Muscle layer of colon (tissue), 2 donors: ENCODE results near the gene CUX1.

ENCODE experiments used
- H3K27ac ChIP-seq: one replicate; pipeline ENCODE4 v1.7.0; 2013; ENCODE audit warnings: low read depth, mild to moderate bottlenecking, low read length, moderate library complexity
- H3K27me3 ChIP-seq, 2 donors: one replicate each; pipeline ENCODE4 v1.7.0; 2013; ENCODE audit warnings: low read length in 2 of 2, mild to moderate bottlenecking in 2 of 2; ENCODE audit not compliant: insufficient read depth in 2 of 2, control insufficient read depth in 1 of 2
- H3K36me3 ChIP-seq: one replicate; pipeline ENCODE4 v1.7.0; 2013; ENCODE audit warnings: mild to moderate bottlenecking, low read length; ENCODE audit not compliant: insufficient read depth
- H3K4me1 ChIP-seq: one replicate; pipeline ENCODE4 v1.7.0; 2013; ENCODE audit warnings: mild to moderate bottlenecking, low read length; ENCODE audit not compliant: insufficient read depth
- H3K4me3 ChIP-seq, 2 donors: one replicate each; pipeline ENCODE4 v1.7.0; 2013; ENCODE audit warnings: low read length in 2 of 2, low read depth in 1 of 2, mild to moderate bottlenecking in 1 of 2, moderate library complexity in 1 of 2
- H3K9ac ChIP-seq: one replicate; pipeline ENCODE4 v1.7.0; 2013; ENCODE audit warnings: low read length
- H3K9me3 ChIP-seq: one replicate; pipeline ENCODE4 v1.7.0; 2013; ENCODE audit warnings: mild to moderate bottlenecking, low read length
- donor health status: abdominal sarcoma.
- donor health status: Adenocarcinoma of cecum.

The CUX1 gene

GRCh38 chr7:102205915-102206314 lies 388.5 kb downstream of the CUX1 start:
- no peaks in the 10 kb centered on the region for H3K27me3 ChIP-seq
- no peak overlapping the region for H3K4me3 ChIP-seq
- no peaks in the 10 kb centered on the region for H3K9me3 ChIP-seq
- H3K9ac ChIP-seq = no peak overlapping the region
- no peaks in the 10 kb centered on the region for H3K4me1 ChIP-seq
- H3K36me3 ChIP-seq = peaks cover 48% of the 10 kb centered on the region
- no peak overlapping the region for H3K27ac ChIP-seq

DNA sequence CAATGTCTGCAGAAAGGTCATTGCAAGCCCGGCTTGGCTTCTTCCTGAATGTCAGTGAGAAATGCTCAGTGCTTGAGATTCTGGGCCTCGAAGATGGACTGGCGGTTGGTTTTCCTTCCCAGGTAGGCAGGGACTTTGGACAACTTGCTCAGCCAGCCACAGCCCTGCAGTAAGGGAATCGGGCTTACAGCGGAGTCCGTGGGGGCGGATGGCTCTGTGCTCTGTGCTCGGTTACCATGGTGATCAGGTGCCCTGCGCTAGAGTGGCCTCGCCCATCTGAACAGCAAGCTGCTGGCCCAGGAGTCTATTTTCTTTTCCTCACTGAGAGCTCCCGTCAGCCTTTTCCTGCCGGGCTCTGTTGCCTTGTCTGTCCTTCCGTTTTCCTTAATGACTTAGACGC lies 391.4 kb downstream of the CUX1 start:
- H3K9ac ChIP-seq = no peak overlapping the region
- H3K27me3 ChIP-seq = no peaks in the 10 kb centered on the region
- no peaks in the 10 kb centered on the region for H3K9me3 ChIP-seq
- H3K36me3 ChIP-seq = peaks cover 38% of the 10 kb centered on the region
- H3K27ac ChIP-seq = no peak overlapping the region
- no peaks in the 10 kb centered on the region for H3K4me1 ChIP-seq
- no peak overlapping the region for H3K4me3 ChIP-seq

GRCh38 chr7:102210787-102211186 lies 393.4 kb downstream of the CUX1 start:
- H3K27ac ChIP-seq = no peak overlapping the region
- H3K9ac ChIP-seq = no peak overlapping the region

GRCh38 chr7:102211590-102212550 lies 394.4 kb downstream of the CUX1 start:
- Histone ChIP-seq H3K36me3 (peaks cover 13% of the 10 kb centered on the region), H3K4me1 (no peaks in the 10 kb centered on the region), H3K4me3 (no peak overlapping the region)

More at GRCh38 chr7:102210787-102211186, 393.4 kb downstream of the CUX1 start:
- no peaks in the 10 kb centered on the region for H3K4me1 ChIP-seq
- peaks cover 18% of the 10 kb centered on the region for H3K36me3 ChIP-seq
- no peaks in the 10 kb centered on the region for H3K27me3 ChIP-seq
- H3K4me3 ChIP-seq = no peak overlapping the region
- no peaks in the 10 kb centered on the region for H3K9me3 ChIP-seq

DNA sequence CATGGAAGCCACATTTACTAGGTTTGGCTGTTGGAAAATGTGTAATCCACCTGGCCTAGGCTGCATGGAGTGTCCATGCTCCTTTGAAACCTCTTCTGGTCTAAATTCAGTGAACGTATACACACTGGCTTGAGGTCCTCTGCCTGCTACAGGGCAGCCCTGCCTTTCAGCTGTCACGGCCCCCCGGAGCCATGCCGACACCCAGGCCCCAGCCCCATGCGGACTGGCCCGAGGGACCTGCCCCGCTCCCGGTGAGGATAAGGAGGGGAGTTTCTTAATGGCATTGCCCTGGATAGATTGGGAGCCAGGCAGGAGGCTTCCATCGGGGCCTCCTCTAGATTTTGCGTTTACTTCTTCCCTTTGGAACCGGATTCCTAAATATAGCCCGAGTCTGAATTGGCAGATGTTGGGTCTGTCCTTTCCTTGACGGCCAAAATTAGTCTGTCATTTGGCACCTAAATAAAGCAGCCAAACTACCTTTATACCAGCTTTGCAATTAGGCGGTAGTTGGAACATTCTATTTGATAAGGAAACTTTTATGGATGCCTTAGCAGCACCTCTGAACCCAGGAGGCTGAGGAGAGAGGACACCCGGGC lies 397.1 kb downstream of the CUX1 start:
- Histone ChIP-seq H3K27ac (no peak overlapping the region), H3K27me3 (no peaks in the 10 kb centered on the region), H3K4me1 (no peaks in the 10 kb centered on the region), H3K9ac (no peak overlapping the region), H3K4me3 (no peak overlapping the region), H3K36me3 (peaks cover 13% of the 10 kb centered on the region), H3K9me3 (no peaks in the 10 kb centered on the region)

More at GRCh38 chr7:102211590-102212550, 394.4 kb downstream of the CUX1 start:
- H3K27ac ChIP-seq = no peak overlapping the region
- no peaks in the 10 kb centered on the region for H3K9me3 ChIP-seq
- no peak overlapping the region for H3K9ac ChIP-seq
- H3K27me3 ChIP-seq = no peaks in the 10 kb centered on the region

GRCh38 chr7:102215256-102215655 lies 397.8 kb downstream of the CUX1 start:
- no peak overlapping the region for H3K4me3 ChIP-seq
- H3K36me3 ChIP-seq = peaks cover 10% of the 10 kb centered on the region
- no peaks in the 10 kb centered on the region for H3K27me3 ChIP-seq
- no peaks in the 10 kb centered on the region for H3K4me1 ChIP-seq
- no peak overlapping the region for H3K27ac ChIP-seq
- H3K9me3 ChIP-seq = no peaks in the 10 kb centered on the region
- H3K9ac ChIP-seq = no peak overlapping the region

GRCh38 chr7:102215711-102216110 lies 398.3 kb downstream of the CUX1 start:
- no peak overlapping the region for H3K9ac ChIP-seq
- H3K4me3 ChIP-seq = no peak overlapping the region
- H3K27ac ChIP-seq = no peak overlapping the region
- H3K4me1 ChIP-seq = no peaks in the 10 kb centered on the region
- H3K36me3 ChIP-seq = peaks cover 6% of the 10 kb centered on the region
- H3K9me3 ChIP-seq = no peaks in the 10 kb centered on the region
- H3K27me3 ChIP-seq = no peaks in the 10 kb centered on the region

DNA sequence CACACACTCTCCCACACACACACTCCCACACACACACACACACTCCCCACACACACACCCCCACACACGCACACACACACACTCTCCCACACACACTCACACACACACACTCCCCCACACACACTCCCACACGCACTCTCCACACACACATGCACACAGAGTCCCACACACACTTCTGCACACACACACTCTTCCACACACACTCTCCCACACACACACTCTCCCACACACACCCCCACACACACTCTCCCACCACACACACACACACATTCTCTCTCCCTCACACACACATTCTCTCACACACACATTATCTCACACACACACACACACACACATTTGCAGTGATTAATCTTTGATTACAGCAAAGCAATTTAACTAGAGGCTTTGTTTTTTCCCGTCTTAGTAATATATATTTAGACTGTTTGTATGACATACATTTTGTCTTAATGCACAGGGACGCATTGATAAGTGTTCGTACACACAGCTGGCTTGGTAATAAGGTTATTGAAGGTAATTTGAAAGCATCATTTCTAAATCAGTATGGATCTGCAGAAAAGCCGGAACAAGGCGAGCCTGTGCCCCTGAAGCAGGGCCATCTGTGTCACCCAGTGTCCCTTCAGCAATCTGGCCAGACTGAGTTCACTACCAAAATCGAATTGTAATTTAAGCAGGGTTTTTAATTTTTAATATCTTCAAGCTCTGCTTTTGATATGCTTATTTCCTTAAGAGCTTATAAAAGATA lies 399.3 kb downstream of the CUX1 start:
- Histone ChIP-seq H3K4me3 (no peak overlapping the region), H3K27me3 (no peaks in the 10 kb centered on the region), H3K36me3 (peaks cover 4% of the 10 kb centered on the region), H3K9ac (no peak overlapping the region), H3K4me1 (no peaks in the 10 kb centered on the region), H3K27ac (no peak overlapping the region), H3K9me3 (no peaks in the 10 kb centered on the region)

GRCh38 chr7:102220229-102220850 lies 402.9 kb downstream of the CUX1 start:
- H3K4me3 ChIP-seq = no peak overlapping the region
- H3K4me1 ChIP-seq = no peaks in the 10 kb centered on the region
- no peaks in the 10 kb centered on the region for H3K9me3 ChIP-seq
- H3K27ac ChIP-seq = no peak overlapping the region
- H3K27me3 ChIP-seq = no peaks in the 10 kb centered on the region
- no peaks in the 10 kb centered on the region for H3K36me3 ChIP-seq
- no peak overlapping the region for H3K9ac ChIP-seq

- H3K27ac ChIP-seq = no peak overlapping the region
- no peaks in the 10 kb centered on the region for H3K4me1 ChIP-seq
- H3K9me3 ChIP-seq = no peaks in the 10 kb centered on the region
- no peaks in the 10 kb centered on the region for H3K27me3 ChIP-seq
- no peak overlapping the region for H3K4me3 ChIP-seq
- H3K9ac ChIP-seq = no peak overlapping the region
- no peaks in the 10 kb centered on the region for H3K36me3 ChIP-seq
These were observed 403.8 kb downstream of the CUX1 start for GRCh38 chr7:102220960-102221800.
